ENCODE data around the gene IL5RA. TPM values are rescaled to one million over a fixed set of nuclear protein-coding genes. Genes with fewer than 3 reads are reported as not detected.

The IL5RA gene, protein sequence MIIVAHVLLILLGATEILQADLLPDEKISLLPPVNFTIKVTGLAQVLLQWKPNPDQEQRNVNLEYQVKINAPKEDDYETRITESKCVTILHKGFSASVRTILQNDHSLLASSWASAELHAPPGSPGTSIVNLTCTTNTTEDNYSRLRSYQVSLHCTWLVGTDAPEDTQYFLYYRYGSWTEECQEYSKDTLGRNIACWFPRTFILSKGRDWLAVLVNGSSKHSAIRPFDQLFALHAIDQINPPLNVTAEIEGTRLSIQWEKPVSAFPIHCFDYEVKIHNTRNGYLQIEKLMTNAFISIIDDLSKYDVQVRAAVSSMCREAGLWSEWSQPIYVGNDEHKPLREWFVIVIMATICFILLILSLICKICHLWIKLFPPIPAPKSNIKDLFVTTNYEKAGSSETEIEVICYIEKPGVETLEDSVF
- not detected for polyA plus RNA-seq (2012; ENCODE audit: insufficient read length, low read depth)

DNA sequence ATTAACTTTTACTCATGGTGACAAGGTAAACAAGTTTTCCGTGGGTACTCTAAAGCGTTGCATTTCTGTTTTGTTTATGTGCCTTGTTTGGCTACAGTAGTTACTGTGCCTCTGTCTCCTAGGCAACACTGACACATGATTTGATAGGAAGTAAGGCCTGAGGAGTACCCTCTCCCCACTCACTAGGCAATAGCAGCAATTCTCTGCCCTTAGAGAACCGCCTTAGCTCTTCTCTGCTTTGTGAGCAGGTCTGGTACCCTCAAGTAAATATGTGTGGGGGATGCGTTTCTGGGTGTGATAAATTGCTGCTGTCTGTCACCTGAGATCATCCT lies at the start of gene IL5RA:
TSS of gene IL5RA (minus strand) at position 76 of the 332 bp plus-strand sequence. CDS start 5,390 bp downstream, outside the sequence.
- TF ChIP-seq POLR2AphosphoS5 (IDR thresholded peaks at IDR 0.05; ENCODE audit: low read depth, low read length) (no peak), TAF1 (IDR thresholded peaks at IDR 0.05; ENCODE audit: borderline replicate concordance, insufficient read depth, low read length) (no peak), SIN3A (IDR thresholded peaks at IDR 0.05; ENCODE audit: borderline replicate concordance, insufficient read depth, low read length) (no peak), FOXP2 (optimal IDR thresholded peaks at IDR 0.05; ENCODE audit: borderline replicate concordance, extremely low read depth, extremely low read length, insufficient read depth) (no peak)
- TF ChIP-seq, protein P1, sequence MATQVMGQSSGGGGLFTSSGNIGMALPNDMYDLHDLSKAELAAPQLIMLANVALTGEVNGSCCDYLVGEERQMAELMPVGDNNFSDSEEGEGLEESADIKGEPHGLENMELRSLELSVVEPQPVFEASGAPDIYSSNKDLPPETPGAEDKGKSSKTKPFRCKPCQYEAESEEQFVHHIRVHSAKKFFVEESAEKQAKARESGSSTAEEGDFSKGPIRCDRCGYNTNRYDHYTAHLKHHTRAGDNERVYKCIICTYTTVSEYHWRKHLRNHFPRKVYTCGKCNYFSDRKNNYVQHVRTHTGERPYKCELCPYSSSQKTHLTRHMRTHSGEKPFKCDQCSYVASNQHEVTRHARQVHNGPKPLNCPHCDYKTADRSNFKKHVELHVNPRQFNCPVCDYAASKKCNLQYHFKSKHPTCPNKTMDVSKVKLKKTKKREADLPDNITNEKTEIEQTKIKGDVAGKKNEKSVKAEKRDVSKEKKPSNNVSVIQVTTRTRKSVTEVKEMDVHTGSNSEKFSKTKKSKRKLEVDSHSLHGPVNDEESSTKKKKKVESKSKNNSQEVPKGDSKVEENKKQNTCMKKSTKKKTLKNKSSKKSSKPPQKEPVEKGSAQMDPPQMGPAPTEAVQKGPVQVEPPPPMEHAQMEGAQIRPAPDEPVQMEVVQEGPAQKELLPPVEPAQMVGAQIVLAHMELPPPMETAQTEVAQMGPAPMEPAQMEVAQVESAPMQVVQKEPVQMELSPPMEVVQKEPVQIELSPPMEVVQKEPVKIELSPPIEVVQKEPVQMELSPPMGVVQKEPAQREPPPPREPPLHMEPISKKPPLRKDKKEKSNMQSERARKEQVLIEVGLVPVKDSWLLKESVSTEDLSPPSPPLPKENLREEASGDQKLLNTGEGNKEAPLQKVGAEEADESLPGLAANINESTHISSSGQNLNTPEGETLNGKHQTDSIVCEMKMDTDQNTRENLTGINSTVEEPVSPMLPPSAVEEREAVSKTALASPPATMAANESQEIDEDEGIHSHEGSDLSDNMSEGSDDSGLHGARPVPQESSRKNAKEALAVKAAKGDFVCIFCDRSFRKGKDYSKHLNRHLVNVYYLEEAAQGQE (IDR thresholded peaks at IDR 0.05; ENCODE audit: insufficient read depth in 1 of 2, low read depth in 2 of 2, low read length in 2 of 2) = no peak

DNA sequence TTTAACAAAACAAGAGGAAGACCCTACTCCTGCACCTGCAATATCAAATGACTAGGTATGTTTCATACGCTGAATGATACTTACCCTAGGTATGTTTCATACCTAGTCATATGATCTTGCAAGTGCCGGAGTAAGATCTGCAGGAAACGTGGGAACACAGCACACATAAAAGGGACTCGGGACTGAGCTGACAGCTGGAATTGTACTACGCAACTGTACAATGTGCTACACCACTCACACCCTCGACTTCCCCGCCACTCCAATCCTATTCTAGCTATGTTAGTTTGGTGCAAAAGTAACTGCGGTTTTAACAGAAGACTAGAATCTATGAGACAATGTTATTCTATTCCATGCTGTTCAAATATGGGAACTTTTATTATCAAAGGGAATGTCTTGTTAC lies 47.3 kb upstream of the IL5RA start:
- no peak for TF ChIP-seq TAF1 (IDR thresholded peaks at IDR 0.05; ENCODE audit: borderline replicate concordance, insufficient read depth, low read length)
- TF ChIP-seq, protein P1 (IDR thresholded peaks at IDR 0.05; ENCODE audit: insufficient read depth in 1 of 2, low read depth in 2 of 2, low read length in 2 of 2) = no peak
- no peak for TF ChIP-seq POLR2AphosphoS5 (IDR thresholded peaks at IDR 0.05; ENCODE audit: low read depth, low read length)
- TF ChIP-seq FOXP2 (optimal IDR thresholded peaks at IDR 0.05; ENCODE audit: borderline replicate concordance, extremely low read depth, extremely low read length, insufficient read depth) = no peak
- TF ChIP-seq SIN3A (IDR thresholded peaks at IDR 0.05; ENCODE audit: borderline replicate concordance, insufficient read depth, low read length) = no peak

DNA sequence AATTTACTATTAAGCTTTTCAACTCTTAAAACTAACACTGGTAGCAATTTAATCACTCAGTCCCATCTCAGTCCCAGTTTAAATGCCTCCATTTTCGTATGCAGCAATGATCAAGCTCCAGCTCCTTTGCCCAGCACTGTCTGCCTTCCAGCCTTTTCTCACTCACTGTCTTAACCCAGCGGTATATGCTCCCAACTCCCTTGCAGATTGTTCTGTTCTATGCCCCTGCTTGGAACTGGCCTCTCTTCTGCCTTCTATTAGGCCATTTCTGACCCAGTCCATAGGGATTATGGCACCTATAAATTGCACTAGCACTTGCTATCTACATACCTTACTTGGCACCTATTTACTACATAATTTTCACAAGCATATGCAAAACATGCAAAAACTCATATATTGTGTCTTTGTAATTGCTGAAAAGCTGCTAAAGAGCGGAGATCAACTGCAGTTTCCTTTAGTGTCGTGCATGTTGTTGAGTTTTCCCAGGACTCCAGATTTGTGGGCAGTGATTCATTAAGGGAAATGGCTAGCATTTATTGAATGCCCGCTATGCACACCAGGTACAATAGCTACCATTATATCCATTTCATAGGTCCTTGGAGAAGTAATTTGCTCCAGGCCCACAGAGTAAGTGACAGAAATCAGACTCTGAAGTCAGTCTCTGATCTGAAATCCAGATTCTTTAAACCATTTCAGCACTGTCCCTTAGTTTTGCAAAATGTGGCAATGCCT lies 44.9 kb upstream of the IL5RA start:
- TF ChIP-seq, protein P1 (IDR thresholded peaks at IDR 0.05; ENCODE audit: insufficient read depth in 1 of 2, low read depth in 2 of 2, low read length in 2 of 2) = no peak
- TF ChIP-seq SIN3A (IDR thresholded peaks at IDR 0.05; ENCODE audit: borderline replicate concordance, insufficient read depth, low read length) (no peak), FOXP2 (optimal IDR thresholded peaks at IDR 0.05; ENCODE audit: borderline replicate concordance, extremely low read depth, extremely low read length, insufficient read depth) (no peak), POLR2AphosphoS5 (IDR thresholded peaks at IDR 0.05; ENCODE audit: low read depth, low read length) (no peak), TAF1 (IDR thresholded peaks at IDR 0.05; ENCODE audit: borderline replicate concordance, insufficient read depth, low read length) (no peak)

DNA sequence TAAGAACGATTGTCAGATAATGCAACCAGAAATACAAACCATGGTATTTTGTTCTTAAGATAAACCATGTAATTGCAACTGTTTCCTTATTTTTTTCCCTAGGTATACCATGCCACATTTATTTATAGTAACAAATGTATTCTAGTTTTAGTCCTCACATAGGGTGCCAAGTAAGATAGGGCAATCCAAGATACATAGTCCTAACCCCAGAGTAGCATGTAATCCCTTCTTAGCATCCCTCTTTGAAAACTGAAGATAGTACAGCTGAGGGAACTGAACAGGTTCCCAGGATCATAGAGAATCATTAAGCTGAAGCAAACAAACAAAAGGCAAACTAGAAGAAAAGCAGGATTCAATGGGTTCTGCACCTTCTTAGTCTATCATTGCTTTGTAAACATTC lies 41.3 kb upstream of the IL5RA start:
- TF ChIP-seq SIN3A (IDR thresholded peaks at IDR 0.05; ENCODE audit: borderline replicate concordance, insufficient read depth, low read length) (no peak), POLR2AphosphoS5 (IDR thresholded peaks at IDR 0.05; ENCODE audit: low read depth, low read length) (no peak), TAF1 (IDR thresholded peaks at IDR 0.05; ENCODE audit: borderline replicate concordance, insufficient read depth, low read length) (no peak), FOXP2 (optimal IDR thresholded peaks at IDR 0.05; ENCODE audit: borderline replicate concordance, extremely low read depth, extremely low read length, insufficient read depth) (no peak)
- TF ChIP-seq, protein P1 (IDR thresholded peaks at IDR 0.05; ENCODE audit: insufficient read depth in 1 of 2, low read depth in 2 of 2, low read length in 2 of 2) = no peak
